ENCODE results near the gene GCLC.

Gene GCLC

GRCh38 chr6:53506872-53507271 lies 38.0 kb downstream of the GCLC start:
- CTCF ChIA-PET, result no interaction called here
- no peak for TF ChIP-seq SUZ12 (IDR thresholded peaks at IDR 0.05)
- no peak for TF ChIP-seq NFRKB (IDR thresholded peaks at IDR 0.05)
- TF ChIP-seq BHLHE40 (IDR thresholded peaks at IDR 0.05; ENCODE audit: borderline replicate concordance), result no peak
- TF ChIP-seq FOXM1 (IDR thresholded peaks at IDR 0.05; ENCODE audit: borderline replicate concordance), result no peak
- no peak for TF ChIP-seq PKNOX1 (IDR thresholded peaks at IDR 0.05)
- POLR2A ChIA-PET, result no interaction called here
- no peak for DNase-seq (ENCODE audit: extremely low spot score)

GRCh38 chr6:53504512-53504911 lies 40.4 kb downstream of the GCLC start:
- TF ChIP-seq PKNOX1 (IDR thresholded peaks at IDR 0.05) (no peak), SP1 (IDR thresholded peaks at IDR 0.05) (no peak), ARNT (IDR thresholded peaks at IDR 0.05) (no peak)
- POLR2A ChIA-PET, result no interaction called here
- no peak for DNase-seq (ENCODE audit: extremely low spot score)
- CTCF ChIA-PET, result interaction anchor here (1.2 kb wide), 1 partner anchor 11 kb away, joined by 5 read pairs; no protein-coding TSS in a partner anchor

- TF ChIP-seq LEF1 (IDR thresholded peaks at IDR 0.05; ENCODE audit: borderline replicate concordance) (no peak), PKNOX1 (IDR thresholded peaks at IDR 0.05) (no peak), SP1 (IDR thresholded peaks at IDR 0.05) (no peak), ELF4 (IDR thresholded peaks at IDR 0.05) (no peak), TARDBP (IDR thresholded peaks at IDR 0.05) (no peak)
- no peak for DNase-seq (ENCODE audit: extremely low spot score)
- POLR2A ChIA-PET, result no interaction called here
- CTCF ChIA-PET, result interaction anchor here (1.3 kb wide), 1 partner anchor 216 kb away, joined by 3 read pairs; no protein-coding TSS in a partner anchor
Observed at GRCh38 chr6:53503060-53503459, 41.8 kb downstream of the GCLC start.

GRCh38 chr6:53501432-53501831 lies 43.5 kb downstream of the GCLC start:
- ChIA-PET POLR2A (no interaction called here), CTCF (no interaction called here)
- TF ChIP-seq LEF1 (IDR thresholded peaks at IDR 0.05; ENCODE audit: borderline replicate concordance) (no peak), HDGF (IDR thresholded peaks at IDR 0.05; ENCODE audit: borderline replicate concordance) (no peak), PKNOX1 (IDR thresholded peaks at IDR 0.05) (no peak), FOXM1 (IDR thresholded peaks at IDR 0.05; ENCODE audit: borderline replicate concordance) (no peak), ELF4 (IDR thresholded peaks at IDR 0.05) (no peak), NFRKB (IDR thresholded peaks at IDR 0.05) (no peak), TARDBP (IDR thresholded peaks at IDR 0.05) (no peak), CTBP1 (IDR thresholded peaks at IDR 0.05; ENCODE audit: borderline replicate concordance) (no peak), ARNT (IDR thresholded peaks at IDR 0.05) (no peak)
- DNase-seq (ENCODE audit: extremely low spot score), result no peak

- TF ChIP-seq FOXA1 (IDR thresholded peaks at IDR 0.05) (no peak), SP1 (IDR thresholded peaks at IDR 0.05) (no peak)
- ChIA-PET CTCF (no interaction called here), POLR2A (no interaction called here)
- no peak for DNase-seq (ENCODE audit: extremely low spot score)
Observed at GRCh38 chr6:53500095-53500494, 44.8 kb downstream of the GCLC start.

- ChIA-PET POLR2A (interaction anchor here (0.9 kb wide), 1 partner anchor 50 kb away, joined by 3 read pairs; no protein-coding TSS in a partner anchor), CTCF (interaction anchor here (0.7 to 0.8 kb wide), 2 partner anchors 146 to 220 kb away, joined by 3 read pairs; no protein-coding TSS in a partner anchor)
- DNase-seq (ENCODE audit: extremely low spot score), result no peak
- TF ChIP-seq FOXM1 (IDR thresholded peaks at IDR 0.05; ENCODE audit: borderline replicate concordance) (no peak), SUZ12 (IDR thresholded peaks at IDR 0.05) (no peak), TARDBP (IDR thresholded peaks at IDR 0.05) (no peak), L3MBTL2 (conservative IDR thresholded peaks at IDR 0.05) (no peak), NFRKB (IDR thresholded peaks at IDR 0.05) (no peak), CTBP1 (IDR thresholded peaks at IDR 0.05; ENCODE audit: borderline replicate concordance) (no peak), BHLHE40 (IDR thresholded peaks at IDR 0.05; ENCODE audit: borderline replicate concordance) (no peak), ELF4 (IDR thresholded peaks at IDR 0.05) (no peak), FOXK2 (IDR thresholded peaks at IDR 0.05) (no peak), SP1 (IDR thresholded peaks at IDR 0.05) (no peak), ZNF384 (IDR thresholded peaks at IDR 0.05) (no peak), LEF1 (IDR thresholded peaks at IDR 0.05; ENCODE audit: borderline replicate concordance) (no peak), PKNOX1 (IDR thresholded peaks at IDR 0.05) (no peak), FOXA1 (IDR thresholded peaks at IDR 0.05) (no peak), HDGF (IDR thresholded peaks at IDR 0.05; ENCODE audit: borderline replicate concordance) (no peak), ARNT (IDR thresholded peaks at IDR 0.05) (no peak)
Observed at GRCh38 chr6:53499094-53499493, 45.8 kb downstream of the GCLC start.
